Fibroblast of pulmonary artery (primary cell): Measurements from ENCODE around the gene EIF4E1B.

ENCODE experiments used
- DNase-seq: peaks from one replicate; pipeline ENCODE4 v3.0.0-alpha.2; 2010; ENCODE audit warnings: low read depth
- H3K4me3 ChIP-seq: replicated peaks from 2 replicates; pipeline ENCODE4 v1.5.1; 2011; ENCODE audit warnings: low read depth, mild to moderate bottlenecking, control low read depth, low read length, moderate library complexity
- TF ChIP-seq, protein P1 (sequence below): IDR thresholded peaks from 2 replicates; pipeline ENCODE4 v1.5.1; 2011; ENCODE audit warnings: mild to moderate bottlenecking, control low read depth, low read length, inconsistent platforms; ENCODE audit errors: missing control alignments

Gene EIF4E1B

GRCh38 chr5:176608142-176608705, 22.3 kb upstream of the EIF4E1B start:
- TF ChIP-seq, protein P1, sequence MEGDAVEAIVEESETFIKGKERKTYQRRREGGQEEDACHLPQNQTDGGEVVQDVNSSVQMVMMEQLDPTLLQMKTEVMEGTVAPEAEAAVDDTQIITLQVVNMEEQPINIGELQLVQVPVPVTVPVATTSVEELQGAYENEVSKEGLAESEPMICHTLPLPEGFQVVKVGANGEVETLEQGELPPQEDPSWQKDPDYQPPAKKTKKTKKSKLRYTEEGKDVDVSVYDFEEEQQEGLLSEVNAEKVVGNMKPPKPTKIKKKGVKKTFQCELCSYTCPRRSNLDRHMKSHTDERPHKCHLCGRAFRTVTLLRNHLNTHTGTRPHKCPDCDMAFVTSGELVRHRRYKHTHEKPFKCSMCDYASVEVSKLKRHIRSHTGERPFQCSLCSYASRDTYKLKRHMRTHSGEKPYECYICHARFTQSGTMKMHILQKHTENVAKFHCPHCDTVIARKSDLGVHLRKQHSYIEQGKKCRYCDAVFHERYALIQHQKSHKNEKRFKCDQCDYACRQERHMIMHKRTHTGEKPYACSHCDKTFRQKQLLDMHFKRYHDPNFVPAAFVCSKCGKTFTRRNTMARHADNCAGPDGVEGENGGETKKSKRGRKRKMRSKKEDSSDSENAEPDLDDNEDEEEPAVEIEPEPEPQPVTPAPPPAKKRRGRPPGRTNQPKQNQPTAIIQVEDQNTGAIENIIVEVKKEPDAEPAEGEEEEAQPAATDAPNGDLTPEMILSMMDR = no peak
- H3K4me3 ChIP-seq = no peak overlapping the region

DNA sequence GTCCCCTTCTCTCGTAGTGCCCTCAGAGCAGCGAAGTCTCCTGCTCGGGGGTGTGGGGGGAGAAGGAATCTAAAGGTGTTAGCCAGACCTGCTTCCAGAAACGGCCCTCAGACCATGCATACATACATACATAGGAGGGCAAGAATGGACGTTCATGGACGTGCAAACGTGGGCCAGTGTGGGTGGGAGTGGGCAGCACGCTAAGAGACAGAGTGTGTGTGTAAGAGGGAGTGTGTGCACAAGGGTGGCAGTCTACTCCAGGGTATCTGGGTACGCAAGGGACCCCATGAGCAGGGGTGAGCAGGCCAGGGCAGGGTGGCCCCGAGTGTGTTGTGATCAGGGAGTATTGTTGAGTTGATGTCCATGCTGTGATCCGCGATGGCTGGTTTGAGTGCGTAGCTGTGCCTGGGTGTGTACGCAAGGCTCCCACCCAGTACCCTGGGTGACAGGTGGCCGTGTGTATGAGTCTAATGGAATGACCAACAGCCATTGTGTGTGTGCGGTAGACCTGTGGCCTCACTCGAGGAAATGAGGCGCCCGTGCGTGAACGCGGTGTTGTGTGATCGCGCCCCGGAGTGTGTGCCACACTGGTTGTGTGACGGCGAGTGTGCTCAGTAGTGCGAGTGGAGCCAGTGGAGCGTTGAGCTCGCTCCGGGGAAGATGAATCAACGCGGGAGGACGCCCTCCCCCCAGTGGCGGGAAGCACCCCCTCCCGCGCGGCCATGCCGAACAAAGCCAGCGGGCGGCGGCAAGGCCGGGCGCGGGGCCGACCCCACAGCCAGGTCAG, 21.3 kb upstream of the EIF4E1B start:
- peak overlapping the region; percentile 50 for H3K4me3 ChIP-seq
- TF ChIP-seq, protein P1 = no peak
- no peak for DNase-seq

More at GRCh38 chr5:176608142-176608705, 22.3 kb upstream of the EIF4E1B start:
- DNase-seq = no peak

- DNase-seq = peak; percentile 52
- H3K4me3 ChIP-seq = peak within 1 kb of the TSS; percentile 64
- TF ChIP-seq, protein P1 = no peak
Measured at GRCh38 chr5:176609724-176610434, 20.6 kb upstream of the EIF4E1B start, which contains the start of gene GPRIN1. GPRIN1 (minus strand) TSS chr5:176610156; CDS start chr5:176599834, 10,322 bp downstream.

- TF ChIP-seq, protein P1 = no peak
- peak overlapping the region; percentile 64 for H3K4me3 ChIP-seq
Measured at GRCh38 chr5:176610435-176610773, 20.1 kb upstream of the EIF4E1B start.

GRCh38 chr5:176611435-176611834, 19.0 kb upstream of the EIF4E1B start:
- no peak overlapping the region for H3K4me3 ChIP-seq
- TF ChIP-seq, protein P1 = no peak
- peak; percentile 93 for DNase-seq

More at GRCh38 chr5:176610435-176610773, 20.1 kb upstream of the EIF4E1B start:
- DNase-seq = no peak

DNA sequence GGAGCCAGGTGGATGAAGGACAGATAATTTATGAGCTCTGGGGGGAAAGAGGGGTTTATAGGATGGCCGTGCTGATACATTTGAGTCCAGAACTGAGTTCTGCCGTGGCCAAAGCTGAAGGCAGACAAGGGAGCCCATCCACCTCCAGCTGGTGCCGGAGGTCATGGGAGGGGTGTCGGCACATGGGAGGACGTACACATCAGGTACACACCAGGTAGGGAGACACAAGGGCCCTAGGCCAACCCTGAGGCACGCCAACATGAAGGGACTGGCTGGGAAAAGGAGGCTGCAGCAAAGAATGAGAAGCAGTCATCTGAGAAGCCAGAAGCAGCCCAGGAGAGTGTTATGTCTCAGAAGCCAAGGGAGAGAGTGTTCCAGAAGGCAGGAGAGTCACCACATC, 18.5 kb upstream of the EIF4E1B start:
- no peak overlapping the region for H3K4me3 ChIP-seq
- DNase-seq = no peak
- TF ChIP-seq, protein P1 = no peak
